ENCODE results near the gene TTC3.

Gene TTC3

DNA sequence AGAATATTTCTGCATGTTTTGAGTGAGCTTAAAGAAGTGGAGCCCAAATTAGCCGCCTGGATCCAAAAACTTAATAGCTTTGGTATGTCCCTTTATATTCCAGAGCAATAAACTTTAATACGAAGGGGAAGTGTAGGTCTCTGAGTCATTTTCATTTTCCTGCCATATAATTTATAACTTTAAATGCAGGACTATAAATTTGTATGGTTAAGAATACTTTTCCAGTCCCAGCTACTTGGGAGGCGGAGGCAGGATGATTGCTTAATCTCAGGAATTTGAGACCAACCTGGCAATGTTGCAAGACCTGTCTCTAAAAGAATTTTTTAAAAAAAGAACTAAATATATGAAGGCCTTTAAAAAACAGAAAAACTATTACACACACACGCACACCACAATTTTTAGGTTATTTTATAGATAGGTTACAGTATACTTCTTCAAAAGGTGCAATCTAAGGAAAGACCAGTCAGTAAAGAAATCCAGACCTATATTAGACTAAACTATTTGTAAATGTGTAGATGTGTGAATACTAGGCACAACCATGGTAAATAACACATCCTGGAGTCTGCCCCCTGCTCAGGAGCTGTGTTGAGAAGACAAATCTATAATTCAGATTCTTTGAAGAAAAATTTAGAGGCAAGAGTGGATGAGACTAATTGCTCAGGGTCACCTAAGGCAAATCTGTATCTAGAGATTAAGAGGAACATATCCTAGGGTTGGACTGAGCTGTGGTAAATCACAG, 80.3 kb downstream of the TTC3 start:
- DNase-seq (ENCODE audit: low read depth in 3 of 3): no peak

- no peak for DNase-seq (ENCODE audit: low read depth in 3 of 3)
Observed at GRCh38 chr21:37153935-37154350, 80.9 kb downstream of the TTC3 start.

- DNase-seq (ENCODE audit: low read depth in 3 of 3): no peak
Observed at GRCh38 chr21:37155186-37155585, 82.1 kb downstream of the TTC3 start.

DNA sequence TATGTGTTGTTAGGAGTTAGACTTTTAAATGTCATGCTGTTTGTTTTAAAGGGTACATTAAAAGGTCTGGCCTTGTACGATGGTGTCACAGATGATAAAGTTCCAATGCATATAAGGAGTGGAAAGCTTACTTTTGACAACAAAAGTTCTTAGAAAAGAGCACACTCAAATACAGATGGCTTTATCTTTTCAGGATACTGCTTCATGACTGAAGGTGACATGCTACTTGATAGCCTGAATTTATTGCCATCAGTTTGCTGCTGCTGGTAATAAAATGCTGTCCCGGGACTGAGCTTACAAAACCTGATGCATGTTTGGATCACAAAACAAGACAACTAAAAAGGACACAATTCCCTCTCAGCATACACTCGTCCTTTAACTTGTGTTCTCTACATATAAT, 84.9 kb downstream of the TTC3 start:
- no peak for DNase-seq (ENCODE audit: low read depth in 3 of 3)

GRCh38 chr21:37159053-37159776, 86.2 kb downstream of the TTC3 start:
- DNase-seq (ENCODE audit: low read depth in 3 of 3): peak in 2 of 3 donors; percentile 8 to 14

DNA sequence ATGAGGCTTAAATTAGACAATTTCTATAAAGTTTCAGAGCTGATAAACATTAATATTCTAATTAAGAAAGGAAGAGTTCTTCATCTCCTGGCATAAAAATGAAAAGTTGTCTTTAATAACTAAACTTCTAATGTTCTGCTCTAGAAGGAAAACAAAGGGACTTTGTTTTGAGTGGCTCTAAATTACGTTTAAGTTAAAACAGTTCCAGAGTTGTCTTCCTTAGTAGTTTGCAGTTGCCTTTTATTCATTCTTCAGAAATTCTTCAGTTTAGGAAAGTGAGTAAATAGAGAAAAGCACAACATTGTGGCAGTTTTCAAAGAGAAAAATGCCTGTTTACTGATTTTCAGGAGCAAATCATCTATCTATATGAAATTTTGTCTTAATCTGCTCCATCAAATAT, 86.9 kb downstream of the TTC3 start:
- no peak for DNase-seq (ENCODE audit: low read depth in 3 of 3)

DNA sequence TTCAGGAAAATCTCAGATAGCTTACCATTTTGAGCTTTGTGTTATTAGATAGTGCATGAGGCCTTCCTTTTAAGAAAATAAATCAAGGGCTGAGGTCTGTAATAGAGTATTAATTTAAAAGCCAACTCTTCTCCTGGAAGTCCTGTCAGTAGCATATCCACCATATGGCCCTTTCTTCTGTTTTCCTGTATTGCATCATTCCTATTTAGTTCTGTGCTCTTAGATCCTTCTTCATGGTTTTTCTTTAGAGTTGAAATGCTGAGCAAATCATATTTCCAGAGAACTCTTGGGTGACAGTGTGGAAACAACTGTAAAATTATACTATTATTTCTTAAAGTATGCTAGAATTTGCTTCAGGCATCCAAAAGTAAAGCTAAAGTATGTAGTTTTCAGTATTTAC, 91.7 kb downstream of the TTC3 start:
- DNase-seq (ENCODE audit: low read depth in 3 of 3): no peak

DNA sequence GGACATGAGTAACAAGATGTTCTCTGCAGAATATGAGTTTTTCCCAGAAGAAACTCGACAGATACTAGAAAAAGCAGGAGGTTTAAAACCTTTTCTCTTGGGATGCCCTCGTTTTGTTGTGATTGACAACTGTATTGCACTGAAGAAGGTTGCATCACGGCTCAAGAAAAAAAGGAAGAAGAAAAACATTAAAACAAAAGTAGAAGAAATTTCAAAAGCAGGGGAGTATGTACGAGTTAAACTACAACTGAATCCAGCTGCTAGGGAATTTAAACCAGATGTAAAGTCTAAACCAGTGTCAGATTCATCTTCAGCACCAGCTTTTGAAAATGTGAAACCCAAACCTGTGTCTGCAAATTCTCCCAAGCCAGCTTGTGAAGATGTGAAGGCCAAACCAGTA, 92.5 kb downstream of the TTC3 start:
- no peak for DNase-seq (ENCODE audit: low read depth in 3 of 3)

DNA sequence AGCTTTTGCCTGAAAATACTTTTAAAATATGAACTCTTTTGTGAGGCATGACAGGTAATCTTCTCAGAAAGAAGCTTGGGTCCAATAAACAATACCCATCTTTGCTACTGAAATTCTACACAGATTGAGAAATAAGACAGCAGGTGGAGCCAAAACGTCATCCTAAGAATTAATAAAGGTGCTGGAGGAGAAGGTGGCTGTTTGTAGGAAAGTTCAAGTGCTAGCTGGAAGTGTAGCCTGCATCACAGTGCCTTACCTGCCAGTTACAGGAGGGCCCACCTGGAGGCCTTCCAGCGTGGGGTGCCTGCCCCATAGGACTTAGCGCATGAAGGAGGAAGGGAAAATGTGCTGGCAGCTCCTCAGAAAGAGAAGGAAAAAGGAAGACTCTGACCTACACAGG, 93.7 kb downstream of the TTC3 start:
- DNase-seq (ENCODE audit: low read depth in 3 of 3): no peak

GRCh38 chr21:37168666-37169065, 95.6 kb downstream of the TTC3 start:
- DNase-seq (ENCODE audit: low read depth in 3 of 3): no peak

DNA sequence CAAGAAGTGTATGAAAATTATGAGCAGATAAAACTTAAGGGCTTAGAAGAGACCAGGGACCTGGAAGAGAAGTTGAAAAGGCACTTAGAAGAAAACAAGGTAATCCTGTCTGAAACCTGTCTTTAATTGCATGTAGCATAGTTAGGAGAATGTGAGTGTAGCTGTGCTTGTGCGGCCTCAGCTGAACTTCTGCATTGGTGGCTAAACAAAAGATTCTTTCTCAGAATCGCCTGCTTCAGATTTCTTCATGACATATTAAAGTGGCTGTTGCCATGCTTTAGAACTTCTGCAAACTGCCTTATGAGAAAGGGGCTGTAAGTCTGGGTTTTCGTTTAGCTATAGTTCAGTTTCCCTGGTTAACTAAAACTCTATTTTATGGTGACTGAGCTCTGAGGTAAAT, 99.6 kb downstream of the TTC3 start:
- no peak for DNase-seq (ENCODE audit: low read depth in 3 of 3)

DNA sequence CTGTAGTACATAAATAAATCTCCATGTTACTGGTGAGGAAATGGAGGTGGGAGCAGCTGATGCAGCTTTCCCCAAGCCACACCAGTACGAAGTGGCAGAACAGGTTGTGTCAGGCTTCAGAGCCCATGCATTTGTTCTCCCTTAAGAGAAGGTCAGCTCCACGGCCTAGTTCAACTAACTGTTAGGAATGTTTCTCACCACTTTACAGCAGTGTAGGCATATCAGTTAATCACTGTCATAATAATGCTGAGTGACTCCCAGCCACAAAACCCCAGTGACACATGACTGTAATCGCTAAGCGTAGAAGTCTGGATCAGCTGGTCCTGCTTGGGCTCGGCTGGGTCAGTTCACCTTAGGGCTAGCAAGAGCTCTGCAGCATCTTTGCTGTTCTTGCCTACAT, 103.7 kb downstream of the TTC3 start:
- DNase-seq (ENCODE audit: low read depth in 3 of 3): no peak

GRCh38 chr21:37181059-37181458, 108.0 kb downstream of the TTC3 start:
- no peak for DNase-seq (ENCODE audit: low read depth in 3 of 3)

DNA sequence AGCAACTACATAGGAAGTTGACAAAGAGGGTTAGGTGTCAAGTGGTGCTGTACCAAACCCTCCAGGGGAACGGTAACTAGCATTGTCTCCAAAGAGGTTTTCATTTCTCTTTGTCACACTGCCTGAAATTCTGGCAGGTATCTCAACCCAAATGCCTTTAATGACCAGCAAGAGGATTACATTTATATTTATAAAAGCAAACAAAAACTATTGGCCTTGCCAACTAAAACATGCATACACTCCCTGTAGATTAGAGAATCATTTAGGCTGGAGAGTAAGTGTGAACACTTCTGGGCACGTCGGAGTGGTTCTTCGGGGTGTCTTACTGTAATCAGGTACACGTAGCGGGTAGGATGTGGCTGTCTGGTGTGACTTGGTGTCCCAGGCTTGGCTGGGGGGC, 109.2 kb downstream of the TTC3 start:
- DNase-seq (ENCODE audit: low read depth in 3 of 3): no peak

- no peak for DNase-seq (ENCODE audit: low read depth in 3 of 3)
Observed at GRCh38 chr21:37183749-37184148, 110.7 kb downstream of the TTC3 start.

DNA sequence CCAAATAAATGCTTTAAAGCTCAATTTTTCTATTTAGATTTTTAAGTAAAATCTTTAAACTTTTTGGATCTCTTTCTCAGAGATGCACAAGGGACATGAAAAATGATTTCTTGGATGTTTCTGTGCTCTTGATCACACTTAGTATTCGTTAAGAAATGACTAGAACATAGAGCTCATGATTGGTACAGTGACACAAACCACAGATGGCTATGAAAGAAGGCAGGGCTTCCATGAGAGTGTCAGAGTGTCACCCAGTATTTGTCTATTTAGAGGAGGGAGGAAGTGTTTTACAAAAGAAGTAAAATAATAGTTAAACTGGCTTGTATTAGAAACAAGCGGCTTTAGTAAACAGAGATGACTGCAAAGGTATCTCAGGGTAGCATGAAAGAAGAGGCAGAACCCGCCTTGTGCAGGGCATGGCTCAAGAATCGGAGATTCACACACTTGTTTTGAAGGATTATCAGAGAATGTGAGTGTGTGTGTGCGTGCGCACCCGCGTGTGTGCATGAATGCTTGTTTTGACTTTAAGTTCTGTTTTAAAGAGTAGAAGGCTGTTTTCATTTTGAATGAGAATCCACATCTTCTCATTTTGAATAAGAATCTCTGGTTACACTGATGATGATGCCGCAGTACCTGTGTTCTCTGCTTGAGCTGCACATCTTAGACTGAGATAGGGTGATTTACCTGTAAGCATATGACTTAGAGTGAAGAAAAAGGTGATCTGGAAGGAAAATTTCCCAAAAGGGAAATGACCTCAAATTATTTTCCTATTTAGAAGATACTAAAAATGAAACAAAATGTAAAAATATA, 111.9 kb downstream of the TTC3 start:
- no peak for DNase-seq (ENCODE audit: low read depth in 3 of 3)

GRCh38 chr21:37186983-37187382, 113.9 kb downstream of the TTC3 start:
- no peak for DNase-seq (ENCODE audit: low read depth in 3 of 3)

GRCh38 chr21:37188825-37189224, 115.8 kb downstream of the TTC3 start:
- no peak for DNase-seq (ENCODE audit: low read depth in 3 of 3)

DNA sequence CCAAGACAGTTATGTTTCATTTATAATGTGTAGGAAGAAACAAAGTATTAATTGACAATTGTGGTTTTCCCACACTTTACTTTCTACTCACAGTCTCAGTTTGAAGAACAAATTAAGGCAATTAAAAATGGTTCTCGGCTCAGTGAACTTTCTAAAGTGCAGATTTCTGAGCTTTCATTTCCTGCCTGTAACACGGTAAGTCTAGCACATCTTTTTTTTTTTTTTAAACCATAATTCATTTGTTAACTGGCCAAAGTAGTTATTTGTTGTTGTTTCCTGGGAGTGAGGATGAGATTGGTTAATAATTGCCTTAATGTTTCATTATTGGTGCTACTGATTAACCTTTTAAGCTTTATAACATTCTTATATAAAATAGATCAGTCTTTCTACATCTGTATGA, 119.0 kb downstream of the TTC3 start:
- no peak for DNase-seq (ENCODE audit: low read depth in 3 of 3)

DNA sequence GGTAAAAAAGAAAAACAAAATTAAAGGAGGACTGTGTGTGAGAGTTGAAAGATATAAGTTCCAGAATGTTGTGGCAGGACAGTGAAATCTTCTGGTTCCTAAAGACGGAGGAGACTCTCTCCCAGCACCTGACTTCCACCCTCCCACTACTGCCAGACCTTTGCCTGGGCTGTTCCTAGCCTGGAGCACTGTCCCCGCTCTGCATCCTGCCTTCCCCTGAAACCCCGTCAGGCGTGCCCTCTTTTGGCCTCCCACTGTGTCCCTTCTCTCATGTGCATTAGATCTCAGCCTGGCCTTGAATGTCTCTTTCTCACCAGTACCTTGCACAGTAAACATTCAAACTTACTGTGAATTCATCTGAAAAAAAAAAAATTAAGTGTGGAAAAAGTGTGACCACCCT, 120.0 kb downstream of the TTC3 start:
- DNase-seq (ENCODE audit: low read depth in 3 of 3): no peak

DNA sequence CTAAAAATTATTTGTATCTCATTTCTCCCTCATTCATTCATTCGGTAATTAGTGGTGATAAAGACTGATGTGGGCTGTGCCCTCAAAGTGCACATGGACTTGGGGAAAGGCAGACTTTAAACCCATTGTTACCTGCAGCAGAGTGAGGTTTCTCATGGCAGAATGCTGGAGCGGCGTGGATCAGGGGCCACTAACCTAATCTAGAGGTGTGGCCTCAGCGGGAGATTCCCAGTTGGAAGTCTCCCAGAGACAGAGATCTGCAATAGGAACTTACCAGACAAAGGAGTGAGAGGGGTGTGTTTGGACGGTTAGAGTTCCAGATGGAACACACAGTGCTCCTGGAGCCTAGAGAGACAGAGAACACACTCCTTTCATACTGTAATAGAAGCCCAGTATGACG, 120.6 kb downstream of the TTC3 start:
- no peak for DNase-seq (ENCODE audit: low read depth in 3 of 3)

GRCh38 chr21:37195059-37195458, 122.0 kb downstream of the TTC3 start:
- no peak for DNase-seq (ENCODE audit: low read depth in 3 of 3)

DNA sequence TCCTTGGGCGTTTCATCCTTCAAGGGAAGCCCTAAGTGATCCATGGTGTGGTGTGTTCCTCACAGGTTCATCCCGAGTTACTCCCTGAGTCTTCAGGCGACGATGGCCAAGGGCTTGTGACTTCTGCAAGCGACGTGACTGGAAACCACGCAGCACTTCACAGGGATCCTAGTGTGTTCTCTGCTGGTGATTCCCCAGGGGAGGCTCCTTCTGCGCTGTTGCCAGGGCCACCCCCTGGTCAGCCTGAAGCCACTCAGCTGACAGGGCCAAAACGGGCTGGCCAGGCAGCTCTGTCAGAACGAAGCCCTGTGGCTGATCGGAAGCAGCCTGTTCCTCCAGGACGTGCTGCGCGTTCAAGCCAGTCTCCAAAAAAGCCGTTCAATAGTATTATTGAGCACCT, 122.6 kb downstream of the TTC3 start:
- DNase-seq (ENCODE audit: low read depth in 3 of 3): no peak
